Mesendoderm (in vitro differentiated cells): ENCODE results near the gene GBGT1.

ENCODE experiments used
- DNase-seq: peaks from one replicate; pipeline ENCODE4 v3.0.0; 2013
- H2AK5ac ChIP-seq: 2 replicates; pipeline ENCODE4 v1.6.1; 2013; ENCODE audit warnings: low read length, inconsistent platforms
- H2BK120ac ChIP-seq: 2 replicates; pipeline ENCODE4 v1.6.1; 2013; ENCODE audit warnings: low read depth, mild to moderate bottlenecking, low read length, moderate library complexity, mixed read lengths
- H2BK15ac ChIP-seq: replicated peaks from 2 replicates; pipeline ENCODE4 v1.6.1; 2013; ENCODE audit warnings: low read depth, mild to moderate bottlenecking, moderate library complexity
- H2BK5ac ChIP-seq: 2 replicates; pipeline ENCODE4 v1.6.1; 2013; ENCODE audit warnings: low read length, inconsistent platforms
- H3K18ac ChIP-seq: 2 replicates; pipeline ENCODE4 v1.6.1; 2013; ENCODE audit warnings: mild to moderate bottlenecking, low read length, mixed read lengths
- H3K23ac ChIP-seq: one replicate; pipeline ENCODE4 v1.6.1; 2013; ENCODE audit warnings: low read length
- H3K27ac ChIP-seq: 2 replicates; pipeline ENCODE4 v1.5.1; 2013; ENCODE audit warnings: low read depth, mild to moderate bottlenecking, inconsistent platforms, low read length, moderate library complexity
- H3K27me3 ChIP-seq: 2 replicates; pipeline ENCODE4 v1.6.1; 2013; ENCODE audit warnings: low read length, control low read depth, mild to moderate bottlenecking, inconsistent platforms; ENCODE audit not compliant: insufficient read depth, poor library complexity
- H3K36me3 ChIP-seq: 2 replicates; pipeline ENCODE4 v1.6.1; 2013; ENCODE audit warnings: low read length, inconsistent platforms; ENCODE audit not compliant: control insufficient read depth, insufficient read depth
- H3K4ac ChIP-seq: one replicate; pipeline ENCODE4 v1.6.1; 2013; ENCODE audit warnings: low read depth, mild to moderate bottlenecking, low read length, moderate library complexity
- H3K4me1 ChIP-seq: 2 replicates; pipeline ENCODE4 v1.6.1; 2013; ENCODE audit warnings: low read depth, low read length, inconsistent platforms; ENCODE audit not compliant: control insufficient read depth
- H3K4me2 ChIP-seq: 2 replicates; pipeline ENCODE4 v1.6.1; 2013; ENCODE audit warnings: low read length
- H3K4me3 ChIP-seq: 2 replicates; pipeline ENCODE4 v1.5.1; 2013; ENCODE audit warnings: mild to moderate bottlenecking, low read length
- H3K56ac ChIP-seq: one replicate; pipeline ENCODE4 v1.6.1; 2013; ENCODE audit warnings: low read length
- H3K79me1 ChIP-seq: 2 replicates; pipeline ENCODE4 v1.6.1; 2013; ENCODE audit warnings: low read length, inconsistent platforms
- H3K79me2 ChIP-seq: 2 replicates; pipeline ENCODE4 v1.6.1; 2013; ENCODE audit warnings: mild to moderate bottlenecking, low read length; ENCODE audit not compliant: control insufficient read depth, insufficient read depth
- H3K9ac ChIP-seq: 2 replicates; pipeline ENCODE4 v1.6.1; 2013; ENCODE audit warnings: low read length, inconsistent platforms
- H4K5ac ChIP-seq: one replicate; pipeline ENCODE4 v1.6.1; 2013; ENCODE audit warnings: low read length
- H4K8ac ChIP-seq: one replicate; pipeline ENCODE4 v1.6.1; 2013; ENCODE audit warnings: low read depth, mild to moderate bottlenecking, control low read depth, low read length, moderate library complexity
- WGBS: extraction: QIAGEN DNeasy Blood & Tissue Kit; methylation state at CpG from one replicate; pipeline ENCODE4 v1.1.7; 2013; ENCODE audit warnings: low lambda C conversion rate, missing lambda C conversion rate; ENCODE audit not compliant: insufficient coverage; ENCODE audit errors: extremely low coverage; 5-methylcytosine and 5-hydroxymethylcytosine counted together

GBGT1 gene

GRCh38 chr9:133140606-133141005 lies 23.1 kb downstream of the GBGT1 start:
- H2AK5ac ChIP-seq, result no peak overlapping the region
- H3K56ac ChIP-seq, result no peak overlapping the region
- no peaks in the 10 kb centered on the region for H3K36me3 ChIP-seq
- H3K27ac ChIP-seq, result no peak overlapping the region
- DNase-seq, result no peak
- H3K4me3 ChIP-seq, result no peak overlapping the region
- peaks cover 3% of the 10 kb centered on the region for H3K79me1 ChIP-seq
- H3K4me2 ChIP-seq, result no peak overlapping the region
- H3K9ac ChIP-seq, result no peak overlapping the region
- no peaks in the 10 kb centered on the region for H3K4me1 ChIP-seq
- H3K23ac ChIP-seq, result no peak overlapping the region
- no peak overlapping the region for H2BK120ac ChIP-seq
- H3K4ac ChIP-seq, result no peak overlapping the region
- H2BK5ac ChIP-seq, result no peak overlapping the region
- no peak overlapping the region for H4K5ac ChIP-seq
- no peaks in the 10 kb centered on the region for H3K27me3 ChIP-seq
- H3K79me2 ChIP-seq, result no peaks in the 10 kb centered on the region
- WGBS, result no CpG with 5 or more reads among the region's 14 CpGs
- H3K18ac ChIP-seq, result no peak overlapping the region
- no peak overlapping the region for H2BK15ac ChIP-seq
- H4K8ac ChIP-seq, result no peak overlapping the region

DNA sequence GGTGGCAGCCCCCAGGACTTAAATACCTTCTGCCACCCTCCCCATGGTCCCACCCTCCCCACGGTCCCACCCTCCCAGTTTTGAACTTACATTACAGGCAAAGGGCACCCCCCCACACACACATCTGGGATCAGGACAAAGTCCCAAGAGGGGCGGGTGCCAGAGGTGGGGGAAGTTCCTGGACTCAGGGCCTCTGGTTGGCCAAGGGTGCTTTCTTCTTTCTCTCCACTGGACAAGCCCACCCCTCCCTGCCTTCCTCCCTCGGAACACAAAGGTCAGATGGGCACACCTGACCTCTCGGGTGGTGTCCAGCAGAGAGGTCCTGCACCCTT lies 23.6 kb downstream of the GBGT1 start:
- no peak overlapping the region for H3K4me3 ChIP-seq
- no peak overlapping the region for H2BK5ac ChIP-seq
- no peak overlapping the region for H2AK5ac ChIP-seq
- H3K18ac ChIP-seq, result no peak overlapping the region
- no peak overlapping the region for H2BK120ac ChIP-seq
- H3K9ac ChIP-seq, result no peak overlapping the region
- no peak for DNase-seq
- H3K79me2 ChIP-seq, result no peaks in the 10 kb centered on the region
- H3K56ac ChIP-seq, result no peak overlapping the region
- no peaks in the 10 kb centered on the region for H3K27me3 ChIP-seq
- H3K27ac ChIP-seq, result no peak overlapping the region
- H3K36me3 ChIP-seq, result no peaks in the 10 kb centered on the region
- no peak overlapping the region for H3K4me2 ChIP-seq
- no peak overlapping the region for H2BK15ac ChIP-seq
- H3K4ac ChIP-seq, result no peak overlapping the region
- H3K4me1 ChIP-seq, result no peaks in the 10 kb centered on the region
- no peak overlapping the region for H4K5ac ChIP-seq
- peaks cover 3% of the 10 kb centered on the region for H3K79me1 ChIP-seq
- no peak overlapping the region for H4K8ac ChIP-seq
- WGBS, result no CpG with 5 or more reads among the region's 4 CpGs
- no peak overlapping the region for H3K23ac ChIP-seq

DNA sequence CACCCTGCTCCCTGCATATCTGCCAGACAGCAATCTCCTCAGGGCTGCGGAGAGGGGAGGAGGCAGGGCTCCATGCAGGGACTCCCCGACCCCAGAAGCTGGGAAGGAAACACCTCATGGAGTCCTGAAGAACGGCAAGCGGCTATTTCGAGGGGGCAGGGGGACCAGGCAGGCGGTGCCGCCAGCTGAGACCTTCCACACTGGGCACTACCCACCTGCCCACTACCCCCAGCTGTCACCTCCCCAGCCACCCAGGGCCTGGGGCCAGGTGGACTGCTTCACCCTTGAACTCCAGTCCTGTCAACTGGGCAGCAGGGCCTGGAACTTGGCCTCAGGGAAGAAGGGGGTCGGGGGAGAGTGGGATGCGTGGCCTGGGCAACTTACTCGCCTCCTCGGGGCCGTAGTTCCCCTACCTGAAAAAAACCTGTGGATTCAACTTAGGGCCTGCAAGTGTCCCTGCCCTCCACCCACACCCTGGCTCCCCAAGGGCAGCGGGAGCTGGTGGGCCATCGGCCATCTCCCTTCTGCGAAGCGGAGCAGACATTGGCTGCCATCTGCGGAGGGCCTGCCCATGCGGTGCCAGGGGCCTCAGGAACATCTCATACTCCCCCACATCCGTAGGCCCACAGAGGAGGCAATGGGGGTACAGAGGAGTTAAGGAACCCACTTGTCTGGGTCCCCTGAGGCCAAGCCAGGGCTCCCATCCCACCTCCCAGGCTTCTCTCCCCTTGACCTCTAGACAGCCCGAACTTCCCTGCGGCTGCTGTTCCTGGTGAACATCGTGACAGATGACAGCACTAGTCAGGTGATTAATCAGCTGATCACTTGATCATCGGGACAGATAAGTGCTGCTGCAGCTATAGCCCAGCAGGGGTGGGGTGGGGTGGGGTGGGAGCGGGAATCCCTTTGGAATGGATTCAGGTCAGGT lies 24.2 kb downstream of the GBGT1 start:
- Histone ChIP-seq H3K4me1 (no peaks in the 10 kb centered on the region), H2BK15ac (no peak overlapping the region), H3K27ac (no peak overlapping the region), H3K27me3 (no peaks in the 10 kb centered on the region), H3K36me3 (no peaks in the 10 kb centered on the region), H2BK120ac (no peak overlapping the region), H3K23ac (no peak overlapping the region), H4K8ac (no peak overlapping the region), H3K56ac (no peak overlapping the region), H3K4me2 (no peak overlapping the region), H2BK5ac (no peak overlapping the region), H3K79me1 (peaks cover 3% of the 10 kb centered on the region), H3K4me3 (no peak overlapping the region), H4K5ac (no peak overlapping the region), H3K79me2 (no peaks in the 10 kb centered on the region), H3K18ac (no peak overlapping the region), H2AK5ac (no peak overlapping the region), H3K4ac (no peak overlapping the region), H3K9ac (no peak overlapping the region)
- no peak for DNase-seq
- no CpG with 5 or more reads among the region's 24 CpGs for WGBS

GRCh38 chr9:133137451-133138231 lies 26.1 kb downstream of the GBGT1 start:
- H3K4me2 ChIP-seq, result no peak overlapping the region
- H4K5ac ChIP-seq, result no peak overlapping the region
- no peak overlapping the region for H3K4me3 ChIP-seq
- no peaks in the 10 kb centered on the region for H3K4me1 ChIP-seq
- no peak overlapping the region for H3K23ac ChIP-seq
- H3K27me3 ChIP-seq, result no peaks in the 10 kb centered on the region
- H2BK120ac ChIP-seq, result no peak overlapping the region
- no peak overlapping the region for H3K56ac ChIP-seq
- no peak for DNase-seq
- H2AK5ac ChIP-seq, result no peak overlapping the region
- H3K79me2 ChIP-seq, result no peaks in the 10 kb centered on the region
- no peaks in the 10 kb centered on the region for H3K79me1 ChIP-seq
- no peak overlapping the region for H2BK5ac ChIP-seq
- no CpG with 5 or more reads among the region's 16 CpGs for WGBS
- no peak overlapping the region for H3K4ac ChIP-seq
- H4K8ac ChIP-seq, result no peak overlapping the region
- H3K36me3 ChIP-seq, result no peaks in the 10 kb centered on the region
- H2BK15ac ChIP-seq, result no peak overlapping the region
- no peak overlapping the region for H3K18ac ChIP-seq
- no peak overlapping the region for H3K9ac ChIP-seq
- H3K27ac ChIP-seq, result no peak overlapping the region

DNA sequence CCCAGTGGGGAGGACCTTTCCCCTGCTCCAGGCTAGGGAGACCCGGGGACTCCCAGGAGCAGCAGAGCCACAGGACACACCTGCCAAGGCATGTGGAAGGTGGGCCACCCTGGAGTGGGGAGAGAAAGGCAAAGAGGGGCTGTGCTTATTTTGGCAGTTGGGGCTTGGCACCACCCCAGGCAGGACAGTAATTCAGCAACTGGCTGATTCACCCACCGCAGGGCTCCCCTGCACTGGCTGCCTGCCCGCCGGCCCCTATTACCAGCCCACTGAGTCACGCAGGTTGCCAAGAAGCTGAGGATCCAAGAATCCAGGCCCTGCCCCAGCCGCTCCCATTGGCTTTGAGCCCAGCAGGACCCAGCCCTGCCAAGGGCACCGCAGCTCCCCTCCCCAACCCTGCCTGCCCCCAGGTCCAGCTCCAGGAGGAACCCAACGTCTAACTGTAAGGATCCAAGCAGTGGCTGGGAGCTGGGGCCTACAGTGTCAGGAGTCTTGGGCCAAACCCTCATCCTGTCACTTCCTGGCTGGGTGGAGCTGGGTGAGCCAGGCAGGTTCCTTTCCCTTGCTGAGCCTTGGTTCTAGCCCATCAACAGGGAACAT lies 28.5 kb downstream of the GBGT1 start:
- Histone ChIP-seq H3K4me1 (no peaks in the 10 kb centered on the region), H3K4me3 (no peak overlapping the region), H3K79me1 (no peaks in the 10 kb centered on the region), H3K79me2 (no peaks in the 10 kb centered on the region), H2AK5ac (no peak overlapping the region), H3K36me3 (no peaks in the 10 kb centered on the region), H2BK15ac (no peak overlapping the region), H3K4ac (no peak overlapping the region), H3K27me3 (no peaks in the 10 kb centered on the region), H3K23ac (no peak overlapping the region), H4K8ac (no peak overlapping the region), H2BK5ac (no peak overlapping the region), H3K27ac (no peak overlapping the region), H3K56ac (no peak overlapping the region), H3K9ac (no peak overlapping the region), H3K18ac (no peak overlapping the region), H4K5ac (no peak overlapping the region), H3K4me2 (no peak overlapping the region), H2BK120ac (no peak overlapping the region)
- no peak for DNase-seq
- WGBS, result no CpG with 5 or more reads among the region's 8 CpGs
